ENCODE results near the gene RALGAPA1. TPM values are rescaled to one million over a fixed set of nuclear protein-coding genes. Genes with fewer than 3 reads are reported as not detected.
A peak's percentile ranks its signal among the peaks of the same experiment; 100 is the strongest.

Gene RALGAPA1
- total and polyA plus RNA-seq, 9 of the 15 experiments (the other 6 are each of a cell fraction or from before 2014, with no cell fraction given): 2.5 to 16.3 (median 6.2) TPM

GRCh38 chr14:35558680-35559079 lies 250.4 kb downstream of the RALGAPA1 start:
- Histone ChIP-seq H3K9me3 (replicated peaks; ENCODE audit: control insufficient read depth, insufficient read depth, low read depth, low read length) (no peaks in the 10 kb centered on the region), H4K20me1 (replicated peaks; ENCODE audit: control insufficient read depth, insufficient read depth, low read length) (no peaks in the 10 kb centered on the region), H2AFZ (ENCODE audit: low read depth, low read length) (no peak overlapping the region), H3K4me3 (no peak overlapping the region), H3K4me2 (ENCODE audit: insufficient read depth, low read length) (no peak overlapping the region), H3K4me1 (replicated peaks in 1 of 2; ENCODE audit: control insufficient read depth in 2 of 2, insufficient read depth in 2 of 2, low read length in 2 of 2) (no peaks in the 10 kb centered on the region), H3K27me3 (ENCODE audit: control insufficient read depth in 2 of 2, insufficient read depth in 2 of 2, low read length in 2 of 2) (no peaks in the 10 kb centered on the region), H3K79me2 (ENCODE audit: control insufficient read depth, insufficient read depth, low read length) (no peaks in the 10 kb centered on the region), H3K9me1 (ENCODE audit: control insufficient read depth, insufficient read depth, low read length) (no peaks in the 10 kb centered on the region), H3K27ac (ENCODE audit: extremely low read depth, low read depth, low read length) (no peak overlapping the region), H3K9ac (ENCODE audit: insufficient read depth in 1 of 2, low read depth in 2 of 2, low read length in 2 of 2) (no peak overlapping the region), H3K36me3 (ENCODE audit: control insufficient read depth, insufficient read depth, low read length) (no peaks in the 10 kb centered on the region)
- 6% methylated on average over 2 of the region's 2 CpGs for WGBS (ENCODE audit: insufficient coverage, low coverage, missing lambda C conversion rate)
- intact Hi-C loops (cut with micrococcal nuclease): no loop called here
- in situ Hi-C loops (cut with MboI): no loop called here
- CTCF ChIA-PET (ENCODE audit: low intra/inter-chr PET ratio): no interaction called here
- FAIRE-seq (no peak), DNase-seq (ENCODE audit: extremely low read depth in 1 of 4, low spot score in 3 of 4) (no peak), ATAC-seq (no peak)
- no TSS peak for BruUV-seq (replicated peaks)
- POLR2A ChIA-PET: no interaction called here
- TF ChIP-seq CBFA2T3 (IDR thresholded peaks at IDR 0.05) (peak; percentile 23; the same call in 1 of the 2 replicates), THRA (IDR thresholded peaks at IDR 0.05) (no peak), ATF6 (CRISPR knock-in tag; IDR thresholded peaks at IDR 0.05) (no peak), ZNF24 (IDR thresholded peaks at IDR 0.05) (no peak)

All from K562 (cell line).